ENCODE results near the gene SLC2A6.

Gene SLC2A6

DNA sequence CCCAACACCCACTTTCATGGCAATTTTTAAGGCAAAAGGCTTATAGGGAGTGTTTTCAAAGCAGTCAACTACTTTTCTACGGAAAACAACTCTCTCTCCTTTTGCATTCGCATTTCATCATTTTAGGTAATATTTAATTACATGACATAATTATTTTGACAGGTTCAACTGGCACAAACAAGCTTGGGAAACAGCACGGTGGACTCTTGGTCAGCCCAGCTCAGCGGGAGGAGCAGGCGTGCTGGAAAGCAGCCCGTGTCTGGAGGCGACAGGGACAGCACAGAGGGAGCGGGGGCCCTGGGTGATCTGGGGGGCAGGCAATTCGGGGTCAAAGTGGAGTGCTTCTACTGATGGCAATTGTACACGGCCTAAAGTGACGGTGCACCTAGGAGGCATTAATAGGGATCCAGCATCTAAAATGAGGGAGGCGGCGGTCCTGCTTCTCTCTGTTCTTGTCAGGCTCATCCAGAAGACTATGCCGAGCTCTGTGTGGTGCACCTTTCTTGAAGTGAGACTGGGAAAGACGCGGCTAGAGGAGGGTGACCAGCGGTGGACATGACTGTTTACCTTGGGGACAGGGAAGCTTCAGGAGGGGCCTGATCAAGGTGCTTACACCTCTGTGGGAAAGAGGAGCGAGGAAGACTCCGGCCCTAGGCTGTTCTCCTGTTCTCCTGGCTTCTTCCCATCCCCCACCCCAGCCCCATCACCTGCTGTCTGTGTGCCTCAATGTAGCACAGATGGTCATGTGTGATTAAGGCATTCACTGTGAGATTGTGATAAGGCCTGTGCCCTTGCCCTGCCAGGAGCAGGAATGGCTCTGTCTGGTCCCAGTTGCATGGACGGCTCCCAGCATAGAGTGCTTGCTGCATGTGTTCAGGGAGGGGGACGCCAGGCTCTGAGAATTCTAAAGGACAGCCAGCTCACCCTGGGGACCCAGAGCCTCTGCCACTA lies 42.5 kb upstream of the SLC2A6 start:
- H3K9me3 ChIP-seq = no peaks in the 10 kb centered on the region
- H3K27me3 ChIP-seq = peaks cover 0 to 44% of the 10 kb centered on the region in 2 donors
- H3K36me3 ChIP-seq = no peaks in the 10 kb centered on the region
- H3K27ac ChIP-seq = no peak overlapping the region
- no peak overlapping the region for H3K4me3 ChIP-seq
- TF ChIP-seq, protein P1, sequence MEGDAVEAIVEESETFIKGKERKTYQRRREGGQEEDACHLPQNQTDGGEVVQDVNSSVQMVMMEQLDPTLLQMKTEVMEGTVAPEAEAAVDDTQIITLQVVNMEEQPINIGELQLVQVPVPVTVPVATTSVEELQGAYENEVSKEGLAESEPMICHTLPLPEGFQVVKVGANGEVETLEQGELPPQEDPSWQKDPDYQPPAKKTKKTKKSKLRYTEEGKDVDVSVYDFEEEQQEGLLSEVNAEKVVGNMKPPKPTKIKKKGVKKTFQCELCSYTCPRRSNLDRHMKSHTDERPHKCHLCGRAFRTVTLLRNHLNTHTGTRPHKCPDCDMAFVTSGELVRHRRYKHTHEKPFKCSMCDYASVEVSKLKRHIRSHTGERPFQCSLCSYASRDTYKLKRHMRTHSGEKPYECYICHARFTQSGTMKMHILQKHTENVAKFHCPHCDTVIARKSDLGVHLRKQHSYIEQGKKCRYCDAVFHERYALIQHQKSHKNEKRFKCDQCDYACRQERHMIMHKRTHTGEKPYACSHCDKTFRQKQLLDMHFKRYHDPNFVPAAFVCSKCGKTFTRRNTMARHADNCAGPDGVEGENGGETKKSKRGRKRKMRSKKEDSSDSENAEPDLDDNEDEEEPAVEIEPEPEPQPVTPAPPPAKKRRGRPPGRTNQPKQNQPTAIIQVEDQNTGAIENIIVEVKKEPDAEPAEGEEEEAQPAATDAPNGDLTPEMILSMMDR (IDR thresholded peaks at IDR 0.05) = no peak
- no peaks in the 10 kb centered on the region for H3K4me1 ChIP-seq
- DNase-seq = no peak
- intact Hi-C loops (cut with DNase I; ENCODE audit: low total_unique reads) = no loop called here

DNA sequence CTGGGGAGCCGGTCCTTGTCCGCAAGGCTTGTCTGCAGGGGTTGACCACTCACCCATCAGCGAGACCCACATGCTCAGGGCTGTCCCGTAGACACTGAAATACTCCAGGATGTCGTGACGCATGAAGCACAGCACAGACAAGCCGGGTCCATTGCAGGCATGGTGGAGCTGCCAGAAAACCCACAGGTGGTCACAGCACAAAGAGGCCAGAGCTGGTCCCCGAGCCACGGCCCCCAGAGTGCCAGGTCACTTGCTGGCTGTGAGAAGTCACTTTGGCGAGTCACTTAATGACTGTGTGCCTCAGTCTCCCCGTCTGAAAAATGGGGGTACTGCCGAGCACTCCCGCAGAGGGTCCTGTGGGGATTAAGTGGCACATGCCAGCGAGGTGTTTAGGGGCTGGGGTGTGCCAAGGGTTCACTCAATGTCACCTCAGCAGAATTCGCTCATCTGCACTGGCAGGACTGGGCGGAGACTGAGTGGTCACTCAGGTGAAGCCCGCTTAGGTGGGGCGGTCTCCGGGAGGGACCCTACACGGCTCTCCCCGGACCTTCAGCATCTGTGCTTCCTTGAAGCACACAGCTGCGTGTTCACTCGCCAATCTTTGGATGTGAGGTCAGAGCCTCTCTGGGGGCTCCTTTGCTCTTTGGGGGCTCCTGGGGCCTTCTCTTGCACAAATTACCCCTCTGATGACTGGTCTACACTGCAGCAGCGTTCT lies 41.4 kb upstream of the SLC2A6 start:
- intact Hi-C loops (cut with DNase I; ENCODE audit: low total_unique reads) = no loop called here
- no peaks in the 10 kb centered on the region for H3K9me3 ChIP-seq
- no peaks in the 10 kb centered on the region for H3K36me3 ChIP-seq
- TF ChIP-seq, protein P1 (IDR thresholded peaks at IDR 0.05) = no peak
- H3K27me3 ChIP-seq = peaks cover 0 to 46% of the 10 kb centered on the region in 2 donors
- no peak overlapping the region for H3K27ac ChIP-seq
- no peak for DNase-seq
- H3K4me1 ChIP-seq = no peaks in the 10 kb centered on the region
- H3K4me3 ChIP-seq = no peak overlapping the region

DNA sequence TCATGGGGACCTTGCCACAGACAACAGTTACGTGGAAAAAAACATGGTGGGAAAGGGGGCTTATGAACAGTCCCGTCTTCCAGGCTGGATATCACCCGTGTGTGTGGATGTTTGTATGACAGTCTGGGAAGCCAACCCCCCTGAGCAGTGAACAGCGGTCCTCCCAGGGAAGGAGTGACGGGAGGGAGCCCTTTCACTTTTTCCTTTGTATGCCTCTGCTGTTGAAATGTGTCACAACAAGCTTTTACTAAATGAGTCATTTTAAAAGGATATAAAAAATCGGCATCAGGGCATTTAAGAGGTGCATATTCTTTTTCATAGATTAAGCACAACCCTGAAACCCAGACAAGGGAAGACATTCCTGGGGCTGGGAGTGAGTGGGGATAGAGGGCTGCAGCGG lies 40.8 kb upstream of the SLC2A6 start:
- Histone ChIP-seq H3K36me3 (no peaks in the 10 kb centered on the region), H3K4me3 (no peak overlapping the region), H3K27me3 (peaks cover 0 to 52% of the 10 kb centered on the region in 2 donors), H3K27ac (no peak overlapping the region), H3K4me1 (peaks cover 0 to 3% (median 2%) of the 10 kb centered on the region in 4 donors), H3K9me3 (no peaks in the 10 kb centered on the region)
- TF ChIP-seq, protein P1 (IDR thresholded peaks at IDR 0.05) = no peak
- DNase-seq = no peak
- intact Hi-C loops (cut with DNase I; ENCODE audit: low total_unique reads) = no loop called here

DNA sequence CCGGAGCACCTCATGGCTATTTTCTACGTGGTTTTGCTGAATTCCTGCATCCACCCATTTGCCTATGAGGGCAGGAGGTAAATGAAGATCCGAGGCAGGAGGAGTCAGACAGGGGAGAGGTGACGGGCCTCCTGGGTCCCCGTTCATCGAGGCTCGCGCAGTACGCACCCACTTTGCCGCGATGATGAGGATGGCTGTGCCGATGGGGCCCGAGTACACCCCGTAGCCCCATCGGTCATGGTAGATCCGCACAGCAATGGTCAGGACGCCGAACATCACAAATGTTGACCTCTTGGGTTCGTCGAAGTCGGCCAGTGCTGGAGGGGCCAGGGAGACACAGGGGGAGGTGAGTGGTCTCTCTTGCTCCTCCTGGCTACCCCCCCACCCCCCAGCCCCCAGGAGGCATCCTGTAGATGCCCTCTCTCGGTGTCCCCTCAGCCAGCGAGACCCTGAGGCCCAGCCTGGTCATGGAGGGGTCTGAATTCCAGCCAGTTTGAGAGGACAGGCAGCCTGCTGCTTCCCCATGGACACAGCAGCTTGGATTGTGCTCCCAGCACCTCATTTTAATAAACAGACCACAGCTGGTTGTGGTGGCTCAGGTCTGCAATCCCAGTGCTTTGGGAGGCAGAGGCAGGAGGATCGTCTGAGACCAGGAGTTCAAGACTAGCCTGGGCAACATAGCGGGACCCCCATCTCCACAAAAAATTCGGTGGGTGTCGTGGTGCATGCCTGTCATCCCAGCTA lies 40.0 kb upstream of the SLC2A6 start:
- no peak for DNase-seq
- Histone ChIP-seq H3K27ac (no peak overlapping the region), H3K36me3 (no peaks in the 10 kb centered on the region), H3K27me3 (peaks cover 0 to 44% of the 10 kb centered on the region in 2 donors), H3K4me1 (peaks cover 0 to 8% (median 6%) of the 10 kb centered on the region in 4 donors), H3K9me3 (no peaks in the 10 kb centered on the region), H3K4me3 (no peak overlapping the region)
- TF ChIP-seq, protein P1 (IDR thresholded peaks at IDR 0.05) = no peak
- intact Hi-C loops (cut with DNase I; ENCODE audit: low total_unique reads) = no loop called here

DNA sequence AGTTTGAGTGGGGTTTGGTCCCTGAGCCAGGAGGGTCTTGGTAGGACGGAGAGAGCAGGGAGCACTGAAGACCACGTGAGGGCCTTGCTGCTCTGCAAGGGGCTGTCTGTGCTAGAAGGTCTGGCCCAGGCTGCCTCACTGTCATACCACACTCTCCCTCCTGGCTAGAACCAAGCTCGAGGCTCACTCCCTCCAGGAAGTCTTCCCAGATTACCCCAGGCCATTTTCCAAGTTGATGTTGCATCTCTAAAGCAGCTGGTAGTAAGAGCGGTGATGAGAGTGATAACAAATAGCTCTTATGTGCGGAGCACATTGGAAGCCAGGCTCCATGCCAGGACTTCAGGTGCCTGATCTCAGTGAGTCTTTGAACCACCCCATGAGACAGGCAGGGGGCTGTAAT lies 39.3 kb upstream of the SLC2A6 start:
- H3K27me3 ChIP-seq = peaks cover 0 to 50% of the 10 kb centered on the region in 2 donors
- intact Hi-C loops (cut with DNase I; ENCODE audit: low total_unique reads) = no loop called here
- H3K27ac ChIP-seq = no peak overlapping the region
- H3K4me3 ChIP-seq = no peak overlapping the region
- H3K9me3 ChIP-seq = no peaks in the 10 kb centered on the region
- peaks cover 0 to 8% (median 6%) of the 10 kb centered on the region in 4 donors for H3K4me1 ChIP-seq
- TF ChIP-seq, protein P1 (IDR thresholded peaks at IDR 0.05) = no peak
- H3K36me3 ChIP-seq = no peaks in the 10 kb centered on the region
- DNase-seq = no peak

All from tibial artery (tissue), 4 donors.